GM21515 (cell line): ENCODE measurements around the gene AOPEP.

Source experiments
- ATAC-seq: cut with Tn5 transposase; IDR thresholded peaks from one replicate; pipeline ENCODE4 v1.9.1; 2021; ENCODE audit not compliant: unreplicated experiment

Gene AOPEP

DNA sequence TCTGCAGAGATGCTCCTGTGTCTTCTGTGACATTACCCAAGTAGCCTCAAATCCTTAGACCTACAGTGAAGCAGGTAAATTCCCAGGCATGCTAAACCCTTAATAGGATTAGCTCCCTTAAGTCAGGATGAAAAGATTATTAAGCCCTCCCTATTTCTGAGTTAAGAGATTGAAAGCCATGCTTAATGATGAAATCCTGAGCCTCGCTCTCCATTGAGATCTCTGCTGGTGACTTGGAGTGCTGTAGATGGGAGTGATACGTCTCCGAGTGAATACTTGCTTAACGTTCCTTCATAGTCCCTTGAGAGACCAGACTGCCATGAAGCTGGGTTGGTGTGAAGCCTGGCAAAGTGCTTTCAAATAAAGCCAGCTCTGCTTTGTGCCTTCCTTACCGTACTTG, 34.2 kb downstream of the AOPEP start:
- no peak for ATAC-seq

DNA sequence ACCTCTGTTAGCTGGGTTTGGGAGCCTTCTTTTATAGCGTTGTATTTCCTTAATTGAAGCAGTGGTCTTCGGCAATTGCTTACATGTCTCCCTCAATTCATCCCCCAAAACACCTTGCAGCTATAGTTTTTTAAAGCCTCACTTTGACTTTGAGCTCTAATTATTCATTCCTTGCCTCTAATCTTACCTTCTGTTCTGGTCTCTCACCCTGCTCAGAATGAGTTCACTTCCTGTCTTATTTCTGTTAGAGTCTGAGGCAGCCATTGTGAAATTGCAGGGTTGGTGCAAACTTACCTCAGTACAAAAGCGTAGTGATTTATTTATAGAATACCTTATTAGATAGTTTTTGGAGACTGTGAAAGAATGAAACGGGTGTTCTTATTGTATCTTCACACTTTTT, 35.0 kb downstream of the AOPEP start:
- no peak for ATAC-seq

DNA sequence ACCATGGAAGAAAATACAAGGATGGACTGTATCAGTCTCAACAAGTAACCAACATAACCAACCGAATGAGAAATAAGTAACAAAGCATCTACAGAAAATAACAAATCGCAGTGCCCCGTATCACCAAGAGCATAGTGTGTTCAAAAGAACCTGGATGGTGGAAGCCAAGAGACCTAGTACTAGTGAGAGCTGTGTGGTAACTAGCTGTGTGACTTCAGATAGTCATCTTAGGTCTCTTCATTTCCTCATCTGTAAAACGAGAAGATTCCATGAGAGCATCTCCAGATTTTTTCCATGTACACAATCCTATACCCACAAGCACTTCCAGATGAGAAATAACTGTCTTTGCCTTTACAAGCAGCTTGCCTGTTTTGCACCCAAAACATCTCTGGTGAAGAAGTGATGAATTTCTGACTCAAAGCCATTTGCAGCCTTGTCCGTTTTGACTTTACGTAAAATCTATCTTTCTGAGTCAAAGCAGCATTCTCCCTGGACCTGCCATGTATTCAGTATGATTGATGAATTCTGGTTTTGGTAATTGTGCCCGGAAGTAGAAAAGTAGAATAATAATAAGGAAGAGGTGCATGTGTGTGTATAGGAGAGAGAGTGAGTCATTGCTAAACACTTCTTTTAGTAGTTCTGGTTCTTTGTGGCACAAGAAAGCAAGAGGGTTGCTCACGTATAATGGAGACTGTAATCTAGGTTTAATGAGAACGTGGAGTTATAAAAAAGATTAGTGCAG, 41.0 kb downstream of the AOPEP start:
- ATAC-seq, result no peak

DNA sequence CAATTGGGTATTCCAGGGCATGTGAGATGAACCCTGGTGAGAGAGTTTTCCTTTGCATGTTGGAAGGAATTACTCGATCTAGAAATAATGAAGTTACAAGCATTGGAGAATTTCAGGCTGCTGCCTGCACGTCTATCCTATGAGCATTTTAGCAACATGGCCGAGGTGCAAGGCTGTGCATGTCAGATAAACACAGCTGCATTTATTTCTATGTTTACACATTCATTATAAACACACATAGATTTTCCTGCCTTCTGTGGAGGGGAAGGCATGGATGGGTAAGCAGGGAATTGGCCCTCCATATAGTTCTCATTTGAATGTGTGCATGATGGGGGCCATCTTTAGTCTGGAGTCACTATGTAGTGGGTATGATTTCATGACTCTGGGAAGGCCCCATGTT, 42.3 kb downstream of the AOPEP start:
- no peak for ATAC-seq

DNA sequence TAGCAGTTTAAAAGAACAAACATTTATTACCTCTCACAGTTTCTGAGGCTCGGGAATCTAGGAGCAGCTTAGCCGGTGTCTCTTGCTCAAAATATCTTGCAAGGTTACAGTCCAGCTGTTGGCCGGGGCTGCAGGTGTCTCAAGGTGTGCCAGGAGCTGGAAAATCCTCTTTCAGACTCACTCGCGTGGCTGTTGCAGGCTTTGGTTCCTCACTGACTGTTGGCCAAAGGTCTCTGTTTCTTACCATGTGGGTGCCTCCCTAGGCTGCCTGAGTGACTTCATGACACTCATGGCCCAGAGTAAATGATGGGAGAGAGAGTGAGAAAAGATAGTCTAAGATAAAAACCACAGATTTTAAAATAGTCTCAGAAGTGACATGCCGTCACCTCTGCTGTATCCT, 43.8 kb downstream of the AOPEP start:
- ATAC-seq, result no peak

DNA sequence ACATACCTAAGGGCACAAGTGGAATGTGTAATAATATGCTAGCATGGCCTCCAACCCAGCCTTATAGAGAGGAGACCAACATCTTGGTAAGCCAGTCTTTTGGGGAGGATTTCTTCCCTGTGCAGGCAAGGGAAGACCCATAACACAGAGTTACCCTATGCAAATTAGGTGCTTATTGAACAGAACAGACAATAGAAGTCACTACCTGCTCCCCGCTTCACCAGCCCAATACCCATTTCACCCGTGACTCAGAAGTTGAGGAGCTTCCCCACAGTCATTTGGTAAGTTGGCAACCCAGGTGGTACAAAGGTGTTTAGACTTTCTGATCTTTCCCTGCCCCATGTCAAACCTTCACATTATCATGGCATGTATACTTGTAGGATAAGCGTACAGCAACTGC, 44.6 kb downstream of the AOPEP start:
- ATAC-seq, result no peak

DNA sequence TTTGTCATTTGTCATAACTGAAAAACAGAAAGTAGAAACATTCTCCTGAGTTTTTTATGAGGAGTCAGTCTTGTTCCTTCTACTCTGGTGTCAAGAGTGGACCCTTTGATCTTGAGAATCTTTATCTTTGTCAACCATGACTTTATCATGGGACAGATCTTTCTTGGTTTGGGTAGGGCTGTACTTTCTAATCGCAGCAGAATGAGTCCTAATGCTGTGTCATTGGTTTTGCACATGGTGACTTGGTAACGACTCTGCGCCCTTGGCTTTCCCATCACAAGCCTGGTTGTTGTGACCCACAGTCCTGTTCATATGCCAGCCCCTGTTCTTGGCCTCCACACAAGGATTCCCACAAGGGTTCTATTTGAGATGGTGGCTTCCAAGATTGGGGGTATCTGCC, 45.6 kb downstream of the AOPEP start:
- no peak for ATAC-seq

DNA sequence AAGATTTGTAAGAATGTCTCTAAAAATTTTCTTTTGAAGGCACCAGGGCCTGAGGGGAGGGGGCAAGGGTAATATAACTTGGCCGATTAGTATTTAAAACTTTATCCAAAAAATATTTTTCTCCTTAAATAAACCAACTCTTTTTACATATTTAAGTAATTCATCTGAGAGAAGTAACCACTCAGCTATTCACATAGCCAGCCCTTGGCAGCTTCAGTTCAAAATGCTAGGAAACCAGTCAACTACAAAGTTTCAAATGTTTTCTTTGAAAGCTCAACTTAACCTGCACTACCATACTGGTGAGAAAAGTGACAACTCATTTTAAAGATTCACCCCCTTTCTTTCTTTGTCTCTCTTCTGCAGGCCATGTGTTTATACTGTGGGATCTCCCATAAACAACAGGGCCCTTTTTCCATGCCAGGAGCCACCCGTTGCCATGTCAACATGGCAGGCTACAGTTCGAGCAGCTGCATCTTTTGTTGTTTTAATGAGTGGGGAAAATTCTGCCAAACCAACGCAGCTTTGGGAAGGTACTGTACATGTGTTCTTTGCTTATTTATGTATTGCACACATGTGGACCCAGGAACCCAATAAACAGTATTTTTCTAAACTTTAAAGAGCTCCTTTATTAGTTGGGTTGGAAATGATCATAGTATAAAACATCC, 46.3 kb downstream of the AOPEP start:
- no peak for ATAC-seq

DNA sequence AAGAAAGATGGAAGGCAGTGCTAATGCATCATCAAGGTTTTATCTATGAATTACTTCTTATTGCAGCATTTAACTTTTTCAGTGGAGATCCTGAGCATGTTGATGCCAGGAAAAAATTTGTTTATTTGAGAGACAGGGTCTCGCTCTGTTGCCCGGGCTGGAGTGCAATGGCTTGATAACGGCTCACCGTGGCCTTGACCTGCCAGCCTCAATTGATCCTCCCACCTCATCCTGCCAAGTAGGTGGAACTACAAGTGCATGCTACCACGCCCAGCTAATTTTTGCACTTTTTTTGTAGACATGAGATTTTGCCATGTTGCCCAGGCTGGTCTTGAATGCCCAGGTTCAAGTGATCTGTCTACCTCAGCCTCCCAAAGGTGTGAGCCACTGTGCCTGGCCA, 47.2 kb downstream of the AOPEP start:
- ATAC-seq, result no peak

DNA sequence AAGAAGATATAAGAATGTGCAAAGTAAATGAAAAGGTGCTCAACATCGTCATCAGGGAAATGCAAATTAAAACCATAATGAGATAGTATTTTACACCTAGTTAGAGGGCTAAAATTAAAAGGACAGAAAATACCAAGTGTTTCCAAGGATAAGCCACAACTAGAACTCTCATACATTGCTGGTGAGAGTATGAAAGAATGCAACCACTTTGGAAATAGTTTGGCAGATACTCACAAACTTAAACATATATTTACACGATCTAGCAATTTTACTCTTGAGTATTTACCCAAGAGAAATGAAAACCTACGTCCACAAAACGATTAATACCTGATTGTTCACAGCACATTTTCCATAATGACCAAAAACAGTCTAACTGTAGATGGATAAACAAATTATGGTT, 51.5 kb downstream of the AOPEP start:
- no peak for ATAC-seq

DNA sequence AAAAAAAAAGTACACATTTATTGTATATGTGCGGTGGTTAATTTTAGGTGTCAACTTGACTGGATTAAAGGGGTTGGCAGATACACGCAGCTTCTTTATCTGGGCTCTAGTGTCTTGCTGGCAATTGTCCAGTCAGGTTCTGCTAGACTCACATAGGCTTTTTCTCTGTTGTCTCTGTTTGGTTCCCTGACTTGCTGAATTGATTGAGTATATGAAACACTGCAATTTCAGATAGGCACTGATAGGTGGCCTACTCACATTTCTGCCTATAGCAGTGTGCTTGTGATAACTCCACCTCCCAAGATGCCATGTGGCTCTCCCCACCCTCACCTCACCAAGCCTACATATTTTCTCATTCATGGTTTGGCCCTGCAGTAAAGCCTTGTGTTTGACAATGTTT, 52.5 kb downstream of the AOPEP start:
- ATAC-seq, result no peak

DNA sequence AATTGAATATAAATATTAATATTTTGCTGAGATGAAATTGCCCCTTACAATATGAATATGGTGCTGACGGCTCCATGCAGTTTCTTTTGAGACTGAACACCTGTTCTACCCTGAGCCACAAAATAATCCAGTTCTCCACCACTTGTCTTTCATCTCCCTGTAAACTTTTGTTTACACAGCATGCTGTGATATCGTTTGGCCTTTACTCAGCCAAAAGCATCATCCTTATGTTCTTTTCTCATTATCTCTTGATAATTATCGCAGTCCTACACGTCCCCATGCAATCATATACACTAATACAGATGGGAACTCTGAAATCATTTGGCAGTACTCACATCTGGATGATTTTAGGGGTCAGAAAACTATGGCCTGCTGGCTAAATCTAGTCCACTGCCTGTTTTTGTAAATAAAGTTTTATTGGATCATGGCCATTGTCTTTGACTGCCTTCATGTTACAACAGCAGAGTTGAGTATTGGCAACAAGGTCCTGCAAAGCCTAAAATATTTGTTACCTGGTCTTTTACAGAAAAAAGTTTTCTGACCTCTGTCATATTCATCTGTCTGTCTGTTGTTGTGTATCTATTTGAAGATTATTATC, 53.3 kb downstream of the AOPEP start:
- ATAC-seq, result no peak

DNA sequence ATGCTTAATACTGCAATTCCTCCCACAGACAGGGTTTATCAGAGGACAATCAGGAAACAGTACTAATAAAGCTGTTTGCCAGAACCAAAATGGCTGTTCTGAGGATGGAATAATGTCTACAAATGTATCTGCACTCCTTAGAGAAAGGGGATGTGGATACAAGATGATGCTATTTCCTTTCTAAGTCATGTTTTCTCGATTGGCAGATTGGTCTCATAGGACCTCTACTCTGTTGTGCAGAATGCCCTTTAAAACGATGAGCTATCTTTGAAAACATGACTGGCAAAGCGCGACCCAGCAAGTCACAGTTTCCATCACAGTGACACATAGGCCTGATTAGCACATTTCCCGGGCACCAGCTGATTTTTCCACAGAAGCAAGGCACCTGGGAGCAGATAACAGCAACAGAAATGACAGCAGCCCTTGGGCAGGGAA, 54.0 kb downstream of the AOPEP start:
- no peak for ATAC-seq

DNA sequence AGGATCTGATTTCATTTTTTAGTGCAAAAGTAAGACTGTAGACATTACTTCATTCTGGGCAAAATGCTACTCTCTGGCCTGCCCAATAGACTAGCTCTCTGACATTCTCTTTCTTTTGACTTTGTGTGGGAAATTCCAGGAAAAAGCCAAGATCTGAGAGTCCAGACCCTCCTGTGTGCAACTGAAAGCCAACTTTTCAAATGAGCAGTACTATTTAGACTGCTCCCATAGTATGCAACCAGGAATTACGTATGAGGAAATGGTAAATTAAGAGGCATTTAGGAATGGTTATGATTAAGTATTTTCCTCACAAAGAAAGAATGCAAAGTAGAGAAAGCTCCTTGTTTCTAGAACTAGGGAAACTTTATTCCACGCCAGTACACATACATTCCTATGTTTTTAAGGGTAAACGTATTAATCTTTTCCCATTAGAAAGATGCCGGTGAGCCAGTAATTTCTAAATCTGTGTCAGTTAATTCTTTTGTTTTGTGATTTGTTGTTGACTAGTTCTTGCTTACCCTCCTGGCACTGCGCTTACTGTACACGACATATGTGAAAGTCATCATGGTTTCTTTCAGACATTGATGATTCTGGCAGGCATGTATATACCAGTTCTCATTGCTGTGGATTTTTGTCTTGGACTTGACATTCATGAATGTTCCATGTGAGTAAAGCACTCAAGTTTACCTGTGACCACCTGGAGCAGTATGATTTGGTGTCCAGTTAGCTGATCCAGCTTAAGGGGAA, 56.0 kb downstream of the AOPEP start:
- no peak for ATAC-seq

DNA sequence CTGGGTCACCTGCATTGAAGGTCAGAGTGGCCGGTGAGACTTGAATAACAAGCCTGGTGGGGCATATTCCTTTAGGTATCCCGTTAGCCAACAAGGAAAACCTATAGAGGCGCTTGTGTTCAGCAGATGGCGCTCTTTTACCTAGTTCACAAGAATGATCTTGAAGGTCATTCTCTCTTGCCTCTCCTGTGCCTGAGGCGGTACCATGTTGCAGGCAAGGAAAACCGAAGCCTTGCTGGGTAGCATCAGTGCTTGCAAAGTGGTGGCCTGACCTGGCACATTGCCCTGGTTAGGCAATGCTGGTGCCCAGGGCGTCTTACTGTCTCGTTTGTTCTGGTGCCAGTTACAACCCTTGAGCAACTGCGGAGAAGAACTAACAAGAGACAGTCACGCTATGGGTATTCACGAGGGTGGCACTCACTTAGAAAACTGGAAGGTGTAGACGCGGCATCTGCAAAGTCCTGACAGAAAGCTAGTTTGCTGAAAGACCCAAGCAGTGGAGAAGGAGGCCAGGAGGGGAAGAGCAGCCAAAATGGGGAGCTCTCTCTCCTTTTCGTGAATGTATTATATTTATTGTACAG, 56.7 kb downstream of the AOPEP start:
- no peak for ATAC-seq

DNA sequence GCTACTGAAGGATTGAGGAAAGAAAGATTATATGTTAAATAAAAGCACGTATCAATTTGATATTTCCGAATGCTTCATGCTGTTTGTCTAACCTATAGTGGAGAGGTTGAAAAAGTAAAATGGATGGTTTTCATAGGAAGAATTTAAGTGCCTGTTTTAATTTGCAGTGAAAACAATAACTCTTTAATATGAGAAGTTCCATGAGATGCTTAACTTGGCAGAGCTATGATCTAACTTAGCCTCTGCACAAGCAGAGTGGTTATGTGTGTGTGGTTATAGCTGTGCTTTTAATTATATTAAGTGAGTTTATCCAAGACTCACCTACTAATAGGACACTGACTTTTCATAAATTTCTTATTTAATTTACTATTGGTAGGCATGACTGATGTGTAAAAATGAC, 57.4 kb downstream of the AOPEP start:
- ATAC-seq, result no peak

DNA sequence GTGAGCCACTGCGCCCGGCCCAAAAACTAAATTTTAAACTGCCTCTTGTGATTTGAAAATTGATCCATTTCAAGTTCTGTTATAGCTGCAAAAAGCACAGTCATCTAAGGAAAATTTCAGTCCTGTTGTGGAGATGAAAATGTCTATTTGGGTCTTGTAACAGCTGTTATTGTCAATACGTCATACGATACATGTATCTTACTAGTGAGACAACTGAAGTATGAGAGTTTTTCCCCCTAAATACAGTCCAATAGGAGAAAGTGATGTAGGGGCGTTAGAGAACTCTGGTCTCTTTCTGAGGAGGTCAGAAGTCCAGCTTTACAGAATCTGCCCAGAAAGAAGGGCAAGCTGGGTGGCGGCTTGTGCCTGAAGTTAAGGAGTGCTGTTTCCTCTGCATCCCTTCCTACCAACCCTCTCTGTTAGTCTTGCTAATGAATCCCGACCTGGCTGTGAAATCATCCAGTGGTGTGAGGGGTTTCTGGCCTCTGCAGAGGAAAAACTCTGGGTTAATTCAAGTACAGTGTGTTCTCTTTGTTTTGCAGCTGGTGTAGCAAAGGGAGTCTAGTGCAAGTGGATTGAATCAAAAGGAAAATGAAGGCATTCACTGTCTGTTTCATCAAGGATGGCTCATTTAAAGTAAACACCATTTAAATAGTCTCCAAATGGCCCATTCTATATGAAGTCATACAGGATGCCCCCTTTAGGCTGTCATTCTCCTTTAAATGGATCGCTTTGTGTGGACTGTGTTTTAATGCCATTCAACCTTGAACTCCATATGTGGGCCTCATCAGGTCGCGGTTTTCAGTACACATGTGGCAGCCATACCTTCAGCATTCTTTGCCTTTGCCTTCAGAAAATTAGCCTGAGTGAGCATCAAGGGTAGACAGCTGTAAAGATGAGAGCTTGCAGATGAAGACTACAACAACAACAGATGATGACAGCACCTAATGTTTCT, 59.0 kb downstream of the AOPEP start:
- ATAC-seq, result no peak

DNA sequence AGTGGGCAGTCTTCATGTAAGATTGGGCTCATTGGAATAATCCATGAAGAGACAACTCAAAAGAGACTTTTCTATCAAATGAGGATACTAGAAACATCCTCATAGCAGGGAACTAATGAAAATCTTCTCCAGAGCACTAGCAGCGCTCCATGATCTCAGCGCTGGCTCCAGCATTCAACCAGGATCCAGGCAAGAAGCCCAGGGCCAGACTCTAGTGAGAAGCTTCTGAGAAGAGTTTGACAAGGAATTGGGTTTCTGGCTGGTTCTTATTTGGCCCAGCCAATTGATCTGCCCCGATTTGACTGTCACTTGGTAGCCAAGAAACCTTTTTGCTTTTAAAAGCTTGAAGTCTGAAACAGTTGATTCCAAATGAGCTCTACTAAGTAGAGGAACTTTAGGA, 60.1 kb downstream of the AOPEP start:
- no peak for ATAC-seq

DNA sequence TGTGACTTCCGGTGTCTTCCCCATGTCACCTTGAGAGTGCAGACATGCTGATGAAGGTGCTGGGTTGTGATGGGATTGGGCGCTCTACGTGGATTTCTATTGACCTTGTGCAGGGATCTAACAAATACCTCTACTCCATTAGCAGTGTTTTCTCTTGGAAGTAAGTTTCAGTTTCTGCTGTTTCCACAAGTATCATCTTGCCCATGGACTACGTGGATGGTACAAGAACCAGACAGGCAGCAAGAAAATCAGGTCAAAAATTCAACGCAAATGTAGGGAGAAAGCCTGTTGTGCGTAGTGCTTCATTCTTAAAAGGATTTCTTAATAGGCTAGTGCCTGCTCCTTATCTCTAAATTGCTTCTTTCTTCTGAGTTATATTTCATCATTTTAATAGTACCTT, 60.8 kb downstream of the AOPEP start:
- no peak for ATAC-seq

DNA sequence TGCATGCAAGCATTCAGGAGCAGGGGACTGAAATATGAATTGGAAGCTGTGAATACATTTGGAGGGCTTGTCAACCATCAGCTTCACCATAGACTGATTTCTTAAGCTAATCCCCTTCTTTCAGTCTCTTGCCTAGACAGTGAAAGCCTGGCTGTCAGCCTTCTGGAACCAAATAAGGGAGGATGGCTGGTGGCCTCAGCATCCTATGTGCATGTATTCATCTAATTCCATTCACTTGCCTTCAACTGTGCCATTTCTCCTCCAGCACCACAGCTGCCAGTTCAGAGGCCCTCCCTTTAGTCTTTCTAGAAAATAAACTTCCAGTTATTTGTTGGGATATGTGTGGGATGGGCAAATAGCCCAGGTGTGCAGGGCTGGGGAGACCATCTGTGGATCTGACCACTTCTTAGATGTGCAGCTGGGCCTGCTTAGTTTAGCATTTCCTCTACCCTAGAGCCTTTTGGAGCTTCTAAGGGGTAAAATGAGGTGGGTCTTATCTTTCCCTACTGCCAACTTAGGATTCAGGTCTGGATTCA, 62.1 kb downstream of the AOPEP start:
- ATAC-seq, result no peak
